ENCODE data around the gene CNTN1. TPM values are rescaled to one million over a fixed set of nuclear protein-coding genes. Genes with fewer than 3 reads are reported as not detected.

CNTN1 gene
- total and polyA plus RNA-seq, 2 of the 8 experiments (the other 6 are each of a cell fraction or from before 2014, with no cell fraction given), result 7.2 to 21.8 TPM

DNA sequence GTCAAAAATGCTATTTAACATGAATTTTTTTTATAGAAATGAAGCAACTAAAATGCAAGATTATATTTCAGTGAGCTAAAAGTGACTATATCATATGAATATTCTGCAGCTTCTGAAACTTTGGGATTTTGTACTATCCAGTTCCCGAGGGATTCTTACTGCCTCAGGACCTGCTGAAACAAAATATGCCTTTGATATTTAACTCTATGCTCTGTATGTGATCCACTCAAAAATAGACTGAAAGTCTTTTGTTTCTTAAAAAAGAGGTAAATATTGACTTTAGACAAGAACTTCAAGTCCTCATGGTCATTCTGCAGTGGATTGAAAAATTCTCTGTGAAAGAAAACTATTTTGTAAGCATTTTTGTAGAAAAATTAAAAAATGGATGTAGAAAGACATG, 22.4 kb downstream of the CNTN1 start:
- H2BK120ac ChIP-seq (replicated peaks; ENCODE audit: low read depth, low read length), result no peak overlapping the region
- no peak overlapping the region for H4K91ac ChIP-seq (replicated peaks; ENCODE audit: insufficient read length, low read length)
- TF ChIP-seq, protein P1, sequence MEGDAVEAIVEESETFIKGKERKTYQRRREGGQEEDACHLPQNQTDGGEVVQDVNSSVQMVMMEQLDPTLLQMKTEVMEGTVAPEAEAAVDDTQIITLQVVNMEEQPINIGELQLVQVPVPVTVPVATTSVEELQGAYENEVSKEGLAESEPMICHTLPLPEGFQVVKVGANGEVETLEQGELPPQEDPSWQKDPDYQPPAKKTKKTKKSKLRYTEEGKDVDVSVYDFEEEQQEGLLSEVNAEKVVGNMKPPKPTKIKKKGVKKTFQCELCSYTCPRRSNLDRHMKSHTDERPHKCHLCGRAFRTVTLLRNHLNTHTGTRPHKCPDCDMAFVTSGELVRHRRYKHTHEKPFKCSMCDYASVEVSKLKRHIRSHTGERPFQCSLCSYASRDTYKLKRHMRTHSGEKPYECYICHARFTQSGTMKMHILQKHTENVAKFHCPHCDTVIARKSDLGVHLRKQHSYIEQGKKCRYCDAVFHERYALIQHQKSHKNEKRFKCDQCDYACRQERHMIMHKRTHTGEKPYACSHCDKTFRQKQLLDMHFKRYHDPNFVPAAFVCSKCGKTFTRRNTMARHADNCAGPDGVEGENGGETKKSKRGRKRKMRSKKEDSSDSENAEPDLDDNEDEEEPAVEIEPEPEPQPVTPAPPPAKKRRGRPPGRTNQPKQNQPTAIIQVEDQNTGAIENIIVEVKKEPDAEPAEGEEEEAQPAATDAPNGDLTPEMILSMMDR (IDR thresholded peaks at IDR 0.05; ENCODE audit: control extremely low read depth in 1 of 3, insufficient read depth in 1 of 3, low read depth in 1 of 3, low read length in 3 of 3), result no peak
- TF ChIP-seq CHD1 (IDR thresholded peaks at IDR 0.05; ENCODE audit: low read depth, low read length), result no peak
- TF ChIP-seq, protein P2, sequence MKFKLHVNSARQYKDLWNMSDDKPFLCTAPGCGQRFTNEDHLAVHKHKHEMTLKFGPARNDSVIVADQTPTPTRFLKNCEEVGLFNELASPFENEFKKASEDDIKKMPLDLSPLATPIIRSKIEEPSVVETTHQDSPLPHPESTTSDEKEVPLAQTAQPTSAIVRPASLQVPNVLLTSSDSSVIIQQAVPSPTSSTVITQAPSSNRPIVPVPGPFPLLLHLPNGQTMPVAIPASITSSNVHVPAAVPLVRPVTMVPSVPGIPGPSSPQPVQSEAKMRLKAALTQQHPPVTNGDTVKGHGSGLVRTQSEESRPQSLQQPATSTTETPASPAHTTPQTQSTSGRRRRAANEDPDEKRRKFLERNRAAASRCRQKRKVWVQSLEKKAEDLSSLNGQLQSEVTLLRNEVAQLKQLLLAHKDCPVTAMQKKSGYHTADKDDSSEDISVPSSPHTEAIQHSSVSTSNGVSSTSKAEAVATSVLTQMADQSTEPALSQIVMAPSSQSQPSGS (IDR thresholded peaks at IDR 0.05; ENCODE audit: low read length), result no peak
- TF ChIP-seq, protein P3, sequence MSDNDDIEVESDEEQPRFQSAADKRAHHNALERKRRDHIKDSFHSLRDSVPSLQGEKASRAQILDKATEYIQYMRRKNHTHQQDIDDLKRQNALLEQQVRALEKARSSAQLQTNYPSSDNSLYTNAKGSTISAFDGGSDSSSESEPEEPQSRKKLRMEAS (IDR thresholded peaks at IDR 0.05), result no peak
- no peak for TF ChIP-seq TBP (IDR thresholded peaks at IDR 0.05; ENCODE audit: low read depth, low read length)
- no peak for TF ChIP-seq GTF2F1 (IDR thresholded peaks at IDR 0.05; ENCODE audit: borderline replicate concordance, low read depth, low read length)
- no peak for TF ChIP-seq GABPA (IDR thresholded peaks at IDR 0.05; ENCODE audit: borderline replicate concordance, insufficient read depth, low read length)
- TF ChIP-seq KDM1A (IDR thresholded peaks at IDR 0.05; ENCODE audit: borderline replicate concordance, low read length), result no peak
- TF ChIP-seq, protein P4, sequence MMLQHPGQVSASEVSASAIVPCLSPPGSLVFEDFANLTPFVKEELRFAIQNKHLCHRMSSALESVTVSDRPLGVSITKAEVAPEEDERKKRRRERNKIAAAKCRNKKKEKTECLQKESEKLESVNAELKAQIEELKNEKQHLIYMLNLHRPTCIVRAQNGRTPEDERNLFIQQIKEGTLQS (IDR thresholded peaks at IDR 0.05; ENCODE audit: insufficient read depth, low read depth, low read length), result no peak
- H3K23ac ChIP-seq (ENCODE audit: insufficient read length), result no peak overlapping the region
- H2BK12ac ChIP-seq (ENCODE audit: low read depth, low read length), result no peak overlapping the region
- WGBS, 2 experiments (ENCODE audit: extremely low coverage in 1 of 2, insufficient coverage in 1 of 2, insufficient read length in 1 of 2, insufficient replicate concordance in 2 of 2, low coverage in 1 of 2, low lambda C conversion rate in 2 of 2, missing lambda C conversion rate in 1 of 2), result 83% methylated on average over 1 of the region's 1 CpG; no CpG with 5 or more reads in 1 of the 2 experiments
- no peak overlapping the region for H3K18ac ChIP-seq (ENCODE audit: extremely low read depth, low read length)
- H2BK5ac ChIP-seq (ENCODE audit: low read depth, low read length), result no peak overlapping the region
- no peak overlapping the region for H2AFZ ChIP-seq (ENCODE audit: low read length)
- DNase-seq (ENCODE audit: low read depth in 1 of 2, low spot score in 2 of 2), result no peak
- no peak overlapping the region for H3K9ac ChIP-seq (replicated peaks in 1 of 4; ENCODE audit: extremely low read depth in 1 of 4, low read depth in 3 of 4, low read length in 3 of 4)
- no peak overlapping the region for H3K27ac ChIP-seq (ENCODE audit: low read depth, low read length)
- no peaks in the 10 kb centered on the region for H3K4me1 ChIP-seq (replicated peaks in 1 of 4; ENCODE audit: control insufficient read depth in 3 of 4, insufficient read depth in 4 of 4, low read length in 3 of 4)
- ChIA-PET CTCF (ENCODE audit: partially characterized antibody) (no interaction called here), POLR2A (ENCODE audit: partially characterized antibody) (no interaction called here)
- no peaks in the 10 kb centered on the region for H3K79me2 ChIP-seq (ENCODE audit: control insufficient read depth in 1 of 2, insufficient read depth in 2 of 2, low read length in 2 of 2)
- H3K4ac ChIP-seq (replicated peaks; ENCODE audit: insufficient read length, low read depth, low read length), result no peak overlapping the region
- no peak overlapping the region for H2BK20ac ChIP-seq (ENCODE audit: low read length)
- peaks cover 0 to 1% (median 0%) of the 10 kb centered on the region in 4 experiments; a peak in 1 of 7 replicates for H3K27me3 ChIP-seq (replicated peaks in 1 of 4; ENCODE audit: control insufficient read depth in 3 of 4, extremely low read depth in 1 of 4, insufficient read depth in 3 of 4, low read length in 3 of 4)
- no peak overlapping the region for H2BK15ac ChIP-seq (ENCODE audit: low read length)
- H3K56ac ChIP-seq (replicated peaks; ENCODE audit: insufficient read length, low read depth, low read length), result no peak overlapping the region
- H4K8ac ChIP-seq (ENCODE audit: extremely low read depth, insufficient read depth, low read length), result no peak overlapping the region
- H3K14ac ChIP-seq (ENCODE audit: insufficient read length), result no peak overlapping the region
- no peak overlapping the region for H4K5ac ChIP-seq (ENCODE audit: insufficient read length, low read depth, low read length)
- H3K4me2 ChIP-seq (ENCODE audit: insufficient read depth in 1 of 2, low read depth in 2 of 2, low read length in 2 of 2), result no peak overlapping the region
- no peak overlapping the region for H2AK5ac ChIP-seq (ENCODE audit: low read depth, low read length)
- H3K9me3 ChIP-seq (ENCODE audit: insufficient read depth in 2 of 2, low read depth in 1 of 2, low read length in 1 of 2), result no peaks in the 10 kb centered on the region
- H3K36me3 ChIP-seq (ENCODE audit: control insufficient read depth in 2 of 4, insufficient read depth in 4 of 4, low read length in 3 of 4), result no peaks in the 10 kb centered on the region
- H3K23me2 ChIP-seq (ENCODE audit: low read depth, low read length), result no peaks in the 10 kb centered on the region
- no peaks in the 10 kb centered on the region for H3K79me1 ChIP-seq (ENCODE audit: low read depth, low read length)
- H3K4me3 ChIP-seq (ENCODE audit: extremely low read depth in 1 of 4, insufficient read depth in 2 of 4, low read depth in 3 of 4, low read length in 4 of 4), result no peak overlapping the region
- no peaks in the 10 kb centered on the region for H4K20me1 ChIP-seq (replicated peaks in 1 of 2; ENCODE audit: control insufficient read depth in 1 of 2, insufficient read depth in 2 of 2, low read length in 2 of 2)
- no peak for FAIRE-seq

Data from H1 (cell line).